Fibroblast of lung (primary cell): ENCODE results near the gene SLC5A10.

Experiments
- CTCF ChIP-seq, 2 donors: IDR thresholded peaks in 1 of 2; conservative IDR thresholded peaks in 1 of 2; 1 replicate in 1 of 2; 2 replicates in 1 of 2; pipeline ENCODE4 v1.5.1; 2011 to 2012; ENCODE audit warnings: low read length in 2 of 2, control low read depth in 1 of 2, inconsistent platforms in 1 of 2, low read depth in 1 of 2, mild to moderate bottlenecking in 1 of 2
- EZH2 ChIP-seq: IDR thresholded peaks from 2 replicates; pipeline ENCODE4 v1.5.1; 2012; ENCODE audit warnings: low read length, control low read depth, mild to moderate bottlenecking; ENCODE audit errors: missing control alignments

DNA sequence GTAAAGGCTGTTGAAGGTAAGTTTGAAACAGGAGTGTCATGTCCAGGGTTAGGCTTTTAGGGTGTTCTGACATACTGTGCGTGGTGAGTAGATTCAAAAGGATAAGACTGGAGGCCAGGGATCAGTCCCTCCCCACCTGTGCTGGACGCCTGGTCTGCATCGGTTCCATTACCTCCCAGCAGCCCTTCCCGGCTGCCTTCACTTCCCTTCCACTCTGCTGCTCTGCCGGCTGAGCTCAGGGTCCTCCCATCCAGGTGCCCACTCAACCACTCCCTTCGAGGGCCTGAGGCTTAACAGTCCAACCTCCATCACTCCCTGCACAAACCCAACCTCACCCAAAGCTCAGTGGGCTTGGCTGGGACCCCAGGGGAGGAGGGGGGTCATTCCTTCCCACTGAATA, 4.1 kb upstream of the SLC5A10 start:
- TF ChIP-seq CTCF (conservative IDR thresholded peaks at IDR 0.05 in 1 of 2, IDR thresholded peaks at IDR 0.05 in 1 of 2; ENCODE audit: low read depth in 1 of 2, low read length in 2 of 2) (no peak), EZH2 (no peak)
